ENCODE measurements around the gene SETD3. TPM values are rescaled to one million over a fixed set of nuclear protein-coding genes. Genes with fewer than 3 reads are reported as not detected.

The SETD3 gene
- total RNA-seq, 4 donors from 2014 or later = 127 to 184 (median 162) TPM

- TF ChIP-seq, protein P1, sequence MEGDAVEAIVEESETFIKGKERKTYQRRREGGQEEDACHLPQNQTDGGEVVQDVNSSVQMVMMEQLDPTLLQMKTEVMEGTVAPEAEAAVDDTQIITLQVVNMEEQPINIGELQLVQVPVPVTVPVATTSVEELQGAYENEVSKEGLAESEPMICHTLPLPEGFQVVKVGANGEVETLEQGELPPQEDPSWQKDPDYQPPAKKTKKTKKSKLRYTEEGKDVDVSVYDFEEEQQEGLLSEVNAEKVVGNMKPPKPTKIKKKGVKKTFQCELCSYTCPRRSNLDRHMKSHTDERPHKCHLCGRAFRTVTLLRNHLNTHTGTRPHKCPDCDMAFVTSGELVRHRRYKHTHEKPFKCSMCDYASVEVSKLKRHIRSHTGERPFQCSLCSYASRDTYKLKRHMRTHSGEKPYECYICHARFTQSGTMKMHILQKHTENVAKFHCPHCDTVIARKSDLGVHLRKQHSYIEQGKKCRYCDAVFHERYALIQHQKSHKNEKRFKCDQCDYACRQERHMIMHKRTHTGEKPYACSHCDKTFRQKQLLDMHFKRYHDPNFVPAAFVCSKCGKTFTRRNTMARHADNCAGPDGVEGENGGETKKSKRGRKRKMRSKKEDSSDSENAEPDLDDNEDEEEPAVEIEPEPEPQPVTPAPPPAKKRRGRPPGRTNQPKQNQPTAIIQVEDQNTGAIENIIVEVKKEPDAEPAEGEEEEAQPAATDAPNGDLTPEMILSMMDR (IDR thresholded peaks at IDR 0.05) = no peak
- no peak for TF ChIP-seq POLR2A (IDR thresholded peaks at IDR 0.05)
- no peak for TF ChIP-seq EP300 (IDR thresholded peaks at IDR 0.05)
- TF ChIP-seq POLR2AphosphoS5 (IDR thresholded peaks at IDR 0.05) = no peak
- Histone ChIP-seq H3K27me3 (peaks cover 42% of the 10 kb centered on the region), H3K27ac (no peak overlapping the region), H3K4me1 (no peaks in the 10 kb centered on the region), H3K9me3 (no peaks in the 10 kb centered on the region), H3K4me3 (no peak overlapping the region), H3K36me3 (no peaks in the 10 kb centered on the region)
- ATAC-seq = no peak
- 81 to 83% methylated on average over 4 to 8 of the region's 9 CpGs for WGBS, 2 donors (ENCODE audit: low coverage in 1 of 2)
Observed at GRCh38 chr14:99377951-99378350, 102.7 kb downstream of the SETD3 start.

DNA sequence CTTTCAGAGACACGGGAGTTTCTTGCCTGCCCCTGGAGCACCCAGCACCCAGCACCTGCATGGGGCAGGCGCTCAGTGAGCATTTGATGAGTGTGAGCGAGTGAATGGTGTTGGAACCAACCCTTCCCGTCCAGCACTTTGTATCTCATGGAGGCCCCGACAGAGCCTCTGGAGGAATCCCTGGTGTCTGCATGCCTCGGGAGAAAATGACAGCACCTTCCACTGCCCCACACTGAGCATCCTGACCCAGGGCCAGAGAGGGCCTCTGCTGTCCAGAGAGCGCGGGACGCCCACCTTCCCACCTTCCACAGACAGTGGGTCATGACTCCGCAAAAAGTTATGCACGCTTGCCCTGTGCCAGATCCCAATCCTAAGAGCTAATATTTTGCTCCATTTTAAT, 105.7 kb downstream of the SETD3 start:
- no peaks in the 10 kb centered on the region for H3K9me3 ChIP-seq
- H3K4me1 ChIP-seq = no peaks in the 10 kb centered on the region
- TF ChIP-seq EP300 (IDR thresholded peaks at IDR 0.05) (no peak), POLR2AphosphoS5 (IDR thresholded peaks at IDR 0.05) (no peak), POLR2A (IDR thresholded peaks at IDR 0.05) (no peak)
- TF ChIP-seq, protein P1 (IDR thresholded peaks at IDR 0.05) = no peak
- no peak overlapping the region for H3K4me3 ChIP-seq
- H3K36me3 ChIP-seq = no peaks in the 10 kb centered on the region
- no peak for ATAC-seq
- H3K27ac ChIP-seq = no peak overlapping the region
- H3K27me3 ChIP-seq = peaks cover 16% of the 10 kb centered on the region
- 86% methylated on average over 5 of the region's 11 CpGs; no CpG with 5 or more reads in 1 of the 2 donors for WGBS, 2 donors (ENCODE audit: low coverage in 1 of 2)

DNA sequence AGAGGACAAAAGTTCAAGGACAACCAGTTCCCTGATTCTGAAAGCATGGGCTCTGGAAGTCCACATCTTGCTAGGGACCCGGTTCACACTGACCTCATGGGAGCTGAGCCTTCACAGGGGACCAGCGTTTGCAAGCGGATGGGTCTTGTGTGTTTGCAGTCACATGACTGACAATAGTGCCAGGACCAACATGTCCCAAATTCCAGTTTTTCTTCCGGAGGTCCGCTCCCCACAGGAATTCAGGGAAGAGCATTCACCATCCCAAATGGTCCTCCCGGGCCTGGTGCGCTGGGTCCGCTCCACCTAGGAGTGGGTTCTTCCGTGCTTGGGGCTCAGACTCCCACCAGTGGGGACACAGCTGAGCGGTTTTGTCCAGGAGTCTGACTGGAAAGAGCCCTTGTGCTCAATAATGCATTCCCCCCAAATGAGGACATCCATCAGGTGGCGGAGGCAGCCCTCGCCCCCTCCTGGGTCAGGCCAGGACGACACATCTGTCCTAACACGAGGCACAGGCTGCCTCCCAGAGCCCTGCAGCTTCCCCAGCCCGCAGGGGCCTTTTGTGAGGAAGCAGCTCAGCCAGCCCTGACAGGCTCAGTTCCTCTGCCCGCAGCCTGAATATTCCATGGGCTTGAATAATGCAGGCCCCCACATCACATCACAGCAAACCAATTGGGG, 116.9 kb downstream of the SETD3 start:
- TF ChIP-seq, protein P1 (IDR thresholded peaks at IDR 0.05) = no peak
- TF ChIP-seq EP300 (IDR thresholded peaks at IDR 0.05) (no peak), POLR2A (IDR thresholded peaks at IDR 0.05) (no peak), POLR2AphosphoS5 (IDR thresholded peaks at IDR 0.05) (no peak)
- no peaks in the 10 kb centered on the region for H3K9me3 ChIP-seq
- no peak overlapping the region for H3K4me3 ChIP-seq
- WGBS, 2 donors (ENCODE audit: low coverage in 1 of 2) = no CpG with 5 or more reads among the region's 16 CpGs
- ATAC-seq = no peak
- no peaks in the 10 kb centered on the region for H3K36me3 ChIP-seq
- no peaks in the 10 kb centered on the region for H3K4me1 ChIP-seq
- no peak overlapping the region for H3K27ac ChIP-seq
- H3K27me3 ChIP-seq = no peaks in the 10 kb centered on the region

- Histone ChIP-seq H3K27me3 (no peaks in the 10 kb centered on the region), H3K4me1 (no peaks in the 10 kb centered on the region), H3K4me3 (no peak overlapping the region), H3K27ac (no peak overlapping the region), H3K36me3 (no peaks in the 10 kb centered on the region), H3K9me3 (no peaks in the 10 kb centered on the region)
- 75% methylated on average over 2 of the region's 12 CpGs; no CpG with 5 or more reads in 1 of the 2 donors for WGBS, 2 donors (ENCODE audit: low coverage in 1 of 2)
- ATAC-seq = no peak
- TF ChIP-seq, protein P1 (IDR thresholded peaks at IDR 0.05) = no peak
- TF ChIP-seq POLR2AphosphoS5 (IDR thresholded peaks at IDR 0.05) (no peak), POLR2A (IDR thresholded peaks at IDR 0.05) (no peak), EP300 (IDR thresholded peaks at IDR 0.05) (no peak)
Observed at GRCh38 chr14:99363051-99363450, 117.6 kb downstream of the SETD3 start.

DNA sequence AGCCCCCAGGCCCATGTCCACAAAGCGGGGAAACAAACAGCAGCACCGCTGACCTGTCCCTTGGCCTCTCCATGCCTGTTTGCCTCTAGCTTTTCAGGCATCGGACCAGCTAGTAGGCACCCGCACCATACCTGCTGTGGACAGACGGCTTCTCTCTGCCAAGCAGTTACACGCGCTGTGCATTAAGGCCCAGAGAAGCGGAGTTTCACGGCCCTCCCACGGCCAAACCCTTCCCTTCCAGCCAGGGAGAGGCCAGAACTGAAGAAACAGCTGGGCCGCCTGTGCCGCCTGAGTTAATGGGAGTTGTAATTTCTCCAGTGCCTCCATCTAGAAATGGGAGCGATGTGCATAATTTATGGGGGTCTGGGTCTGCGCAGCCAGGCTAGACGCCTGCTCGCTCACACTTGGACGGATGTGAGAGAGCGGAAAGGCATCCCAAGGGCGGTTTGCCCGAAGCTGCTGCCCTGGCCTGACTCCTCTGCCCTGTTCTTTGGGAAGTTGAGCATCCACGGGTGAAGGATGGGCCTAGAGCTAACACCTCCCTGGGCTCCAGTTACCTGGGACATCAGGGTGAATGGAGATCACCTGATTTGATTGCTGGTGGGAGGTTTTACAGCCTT, 119.0 kb downstream of the SETD3 start:
- TF ChIP-seq POLR2A (IDR thresholded peaks at IDR 0.05) = no peak
- TF ChIP-seq, protein P1 (IDR thresholded peaks at IDR 0.05) = no peak
- TF ChIP-seq POLR2AphosphoS5 (IDR thresholded peaks at IDR 0.05) = no peak
- no peak for TF ChIP-seq EP300 (IDR thresholded peaks at IDR 0.05)
- Histone ChIP-seq H3K9me3 (no peaks in the 10 kb centered on the region), H3K36me3 (no peaks in the 10 kb centered on the region), H3K27me3 (no peaks in the 10 kb centered on the region), H3K4me1 (no peaks in the 10 kb centered on the region), H3K27ac (no peak overlapping the region), H3K4me3 (no peak overlapping the region)
- ATAC-seq = no peak
- 84 to 100% methylated on average over 1 to 9 of the region's 21 CpGs for WGBS, 2 donors (ENCODE audit: low coverage in 1 of 2)

All from gastroesophageal sphincter (tissue), 4 donors.